Thoracic aorta (tissue), 2 donors: ENCODE measurements around the gene FBXW4. TPM values are rescaled to one million over a fixed set of nuclear protein-coding genes. Genes with fewer than 3 reads are reported as not detected.

Experiments used
- ATAC-seq: fragments of 150-250 bp; one replicate; pipeline ENCODE4 v1.8.0; 2017; ENCODE audit warnings: low read depth; ENCODE audit not compliant: insufficient number of reproducible peaks, low FRiP score
- DNase-seq: peaks from one replicate; pipeline ENCODE4 v3.0.0-alpha.2; 2020; ENCODE audit warnings: low spot score
- H3K27ac ChIP-seq, 2 donors: fragments of 200-600 bp; sonication (generic); 1 replicate in 1 of 2; 2 replicates in 1 of 2; pipeline ENCODE4 v1.5.1; 2016; ENCODE audit warnings: mild to moderate bottlenecking in 2 of 2, moderate library complexity in 2 of 2
- H3K27me3 ChIP-seq: fragments of 200-600 bp; sonication (generic); replicated peaks from 2 replicates; pipeline ENCODE4 v1.6.0; 2016; ENCODE audit warnings: mild to moderate bottlenecking; ENCODE audit not compliant: insufficient read depth
- H3K36me3 ChIP-seq: fragments of 200-600 bp; sonication (generic); one replicate; pipeline ENCODE4 v1.5.1; 2016
- H3K4me1 ChIP-seq, 2 donors: fragments of 200-600 bp; sonication (generic); 1 replicate in 1 of 2; 2 replicates in 1 of 2; pipeline versions ENCODE4 v1.5.1 to v1.6.0; 2016; ENCODE audit warnings: low read depth in 2 of 2, mild to moderate bottlenecking in 1 of 2; ENCODE audit not compliant: control insufficient read depth in 1 of 2
- H3K4me3 ChIP-seq: fragments of 200-600 bp; sonication (generic); 2 replicates; pipeline ENCODE4 v1.5.1; 2016; ENCODE audit warnings: mild to moderate bottlenecking
- H3K9me3 ChIP-seq: fragments of 200-600 bp; sonication (generic); 2 replicates; pipeline ENCODE4 v1.5.1; 2016
- total RNA-seq, 2 donors: library from RNA; depleted of rRNA; stranded (reverse); fragments of >200 nt; gene quantifications; one replicate each; pipeline versions ENCODE4 v1.1.0 to v1.2.3, GENCODE V29; 2016
- TF ChIP-seq, protein P1 (sequence below): fragments of 200-600 bp; sonication (generic); IDR thresholded peaks from one replicate; pipeline ENCODE4 v1.5.1; 2019; ENCODE audit warnings: antibody characterized with exemption

Gene FBXW4
- total RNA-seq, 2 donors from 2014 or later = 64.3 to 88.5 TPM

DNA sequence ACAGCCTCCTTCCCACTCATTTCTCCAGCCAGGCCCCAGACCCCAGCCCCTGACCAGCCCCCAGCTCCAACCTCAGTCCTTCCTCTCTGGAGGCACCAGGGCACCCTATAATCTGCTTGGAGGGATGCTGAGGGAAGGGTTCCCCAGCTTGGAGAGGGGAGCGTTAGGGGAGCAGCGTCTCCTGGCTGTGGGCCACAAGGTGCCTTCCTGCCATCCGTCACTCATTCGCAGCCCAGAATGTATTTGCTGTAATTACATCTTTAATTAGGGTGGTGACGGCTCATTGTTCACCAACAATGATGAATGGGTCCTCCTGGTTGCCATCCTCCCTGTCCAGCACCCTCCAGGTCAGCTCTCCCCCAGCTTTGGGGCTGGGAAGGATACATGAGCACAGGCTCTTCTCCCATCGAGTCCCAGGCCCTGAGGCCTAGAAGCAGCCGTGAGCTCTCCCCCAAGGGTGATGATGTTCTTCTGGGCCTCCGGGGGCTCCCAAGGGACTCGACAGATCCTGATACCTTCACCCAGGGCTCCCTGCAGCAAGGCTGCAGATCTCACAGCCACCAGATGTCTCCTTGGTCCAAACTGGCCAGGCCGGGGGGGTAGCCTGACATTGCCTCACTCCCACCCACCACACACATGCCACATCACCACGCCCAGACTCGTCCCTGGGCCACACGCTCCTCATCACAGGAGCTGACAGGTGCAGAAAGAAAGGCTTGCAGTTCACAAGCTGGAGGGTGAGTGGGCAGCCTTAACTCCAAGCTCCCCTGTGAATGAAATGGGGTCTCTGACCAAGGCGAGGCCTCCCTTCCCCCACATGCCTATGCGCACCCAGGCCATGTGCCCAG lies 133.7 kb downstream of the FBXW4 start:
- H3K36me3 ChIP-seq = no peaks in the 10 kb centered on the region
- TF ChIP-seq, protein P1, sequence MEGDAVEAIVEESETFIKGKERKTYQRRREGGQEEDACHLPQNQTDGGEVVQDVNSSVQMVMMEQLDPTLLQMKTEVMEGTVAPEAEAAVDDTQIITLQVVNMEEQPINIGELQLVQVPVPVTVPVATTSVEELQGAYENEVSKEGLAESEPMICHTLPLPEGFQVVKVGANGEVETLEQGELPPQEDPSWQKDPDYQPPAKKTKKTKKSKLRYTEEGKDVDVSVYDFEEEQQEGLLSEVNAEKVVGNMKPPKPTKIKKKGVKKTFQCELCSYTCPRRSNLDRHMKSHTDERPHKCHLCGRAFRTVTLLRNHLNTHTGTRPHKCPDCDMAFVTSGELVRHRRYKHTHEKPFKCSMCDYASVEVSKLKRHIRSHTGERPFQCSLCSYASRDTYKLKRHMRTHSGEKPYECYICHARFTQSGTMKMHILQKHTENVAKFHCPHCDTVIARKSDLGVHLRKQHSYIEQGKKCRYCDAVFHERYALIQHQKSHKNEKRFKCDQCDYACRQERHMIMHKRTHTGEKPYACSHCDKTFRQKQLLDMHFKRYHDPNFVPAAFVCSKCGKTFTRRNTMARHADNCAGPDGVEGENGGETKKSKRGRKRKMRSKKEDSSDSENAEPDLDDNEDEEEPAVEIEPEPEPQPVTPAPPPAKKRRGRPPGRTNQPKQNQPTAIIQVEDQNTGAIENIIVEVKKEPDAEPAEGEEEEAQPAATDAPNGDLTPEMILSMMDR = no peak
- ATAC-seq (no peak), DNase-seq (no peak)
- peaks cover 0 to 2% of the 10 kb centered on the region in 2 donors for H3K4me1 ChIP-seq
- no peaks in the 10 kb centered on the region for H3K9me3 ChIP-seq
- peaks cover 14% of the 10 kb centered on the region for H3K27me3 ChIP-seq
- no peak overlapping the region for H3K4me3 ChIP-seq
- no peak overlapping the region for H3K27ac ChIP-seq

Other genes starting within 250 kb of the FBXW4 start
- gene POLL, start 106.9 kb downstream of the FBXW4 start, total RNA-seq = 10 to 100 TPM; 22.3 to 37.0 TPM
- gene DPCD, start 106.8 kb downstream of the FBXW4 start, total RNA-seq = 10 to 100 TPM; 12.6 to 22.9 TPM
- not detected for gene FGF8, start 80.9 kb upstream of the FBXW4 start, total RNA-seq
- 10 to 100 TPM; 16.3 to 19.9 TPM for gene NPM3, start 88.3 kb upstream of the FBXW4 start, total RNA-seq
- gene OGA, start 123.3 kb upstream of the FBXW4 start, total RNA-seq = 100 to 1,000 TPM; 131 to 241 TPM
- gene KCNIP2, start 148.6 kb upstream of the FBXW4 start, total RNA-seq = 1 to 10 TPM; 1.1 to 1.2 TPM